Panc1 (cell line): ENCODE results near the gene ARGLU1. TPM values are rescaled to one million over a fixed set of nuclear protein-coding genes. Genes with fewer than 3 reads are reported as not detected.

Source experiments
- ATAC-seq: fragments of 200-7000 bp; cut with Tn5 transposase; 2 replicates; pipeline ENCODE4 v1.9.1; 2020; ENCODE audit warnings: mild to moderate bottlenecking, moderate library complexity
- BruUV-seq: library from RNA; stranded (reverse); fragments of 400-500 nt; replicated peaks from 2 replicates; lab custom pipeline; 2021; lab: Mats Ljungman, UMichigan
- CTCF ChIA-PET: fragments of 300-600 bp; sonication (Branson Sonifier 250); formaldehyde crosslinking; loops from one replicate; lab custom pipeline; 2022; ENCODE audit warnings: antibody characterized with exemption; lab: Charles Lee
- POLR2A ChIA-PET: fragments of 300-600 bp; sonication (Branson Sonifier 250); formaldehyde crosslinking; loops from one replicate; lab custom pipeline; 2022; ENCODE audit warnings: antibody characterized with exemption; lab: Charles Lee
- DNase-seq: peaks from one replicate; pipeline ENCODE4 v3.0.0-alpha.2; 2010; ENCODE audit warnings: low read depth, low spot score
- H3K27ac ChIP-seq: 2 replicates; pipeline ENCODE4 v1.5.1; 2011; ENCODE audit warnings: mild to moderate bottlenecking, low read length, inconsistent platforms
- H3K27me3 ChIP-seq: fragments of 200-500 bp; sonication (Bioruptor generic); 2 replicates; pipeline ENCODE4 v1.6.0; 2014; ENCODE audit warnings: low read length, inconsistent platforms; ENCODE audit not compliant: control insufficient read depth, insufficient read depth
- H3K36me3 ChIP-seq: fragments of 200-500 bp; sonication (Bioruptor generic); 2 replicates; pipeline ENCODE4 v1.5.1; 2014; ENCODE audit warnings: inconsistent platforms, mild to moderate bottlenecking, low read length, moderate library complexity; ENCODE audit not compliant: control insufficient read depth, insufficient read depth
- H3K4me1 ChIP-seq: 2 replicates; pipeline ENCODE4 v1.5.1; 2011; ENCODE audit warnings: inconsistent platforms, mild to moderate bottlenecking, low read length, moderate library complexity; ENCODE audit not compliant: control insufficient read depth, insufficient read depth
- H3K4me3 ChIP-seq, 2 experiments: 2 replicates each; pipeline ENCODE4 v1.5.1; 2011 to 2012; ENCODE audit warnings: low read depth in 2 of 2, low read length in 2 of 2, mild to moderate bottlenecking in 2 of 2, inconsistent platforms in 1 of 2, moderate library complexity in 1 of 2
- H3K9me3 ChIP-seq: fragments of 200-500 bp; sonication (Bioruptor generic); 2 replicates; pipeline ENCODE4 v1.5.1; 2014; ENCODE audit warnings: low read depth, mild to moderate bottlenecking, inconsistent platforms, low read length, moderate library complexity; ENCODE audit not compliant: control insufficient read depth, insufficient read depth
- CTCF ChIP-seq: fragments of 450-650 bp; IDR thresholded peaks from 2 replicates; pipeline ENCODE4 v1.5.1; 2017; ENCODE audit warnings: mild to moderate bottlenecking
- POLR2AphosphoS5 ChIP-seq: IDR thresholded peaks from 2 replicates; pipeline ENCODE4 v1.6.1; 2012; ENCODE audit warnings: mild to moderate bottlenecking, low read depth, low read length, moderate library complexity
- REST ChIP-seq, 2 experiments: IDR thresholded peaks; 2 replicates each; pipeline ENCODE4 v1.6.1; 2011 to 2012; ENCODE audit warnings: low read depth in 2 of 2, control low read depth in 1 of 2, low read length in 1 of 2, mild to moderate bottlenecking in 1 of 2, moderate library complexity in 1 of 2; ENCODE audit not compliant: insufficient read depth in 1 of 2
- SIN3A ChIP-seq: IDR thresholded peaks from 2 replicates; pipeline ENCODE4 v1.6.1; 2012; ENCODE audit warnings: low read depth, mild to moderate bottlenecking, low read length, moderate library complexity, borderline replicate concordance; ENCODE audit not compliant: insufficient read depth
- TCF7L2 ChIP-seq: IDR thresholded peaks from 2 replicates; pipeline ENCODE4 v1.6.1; 2011; ENCODE audit warnings: mild to moderate bottlenecking, low read depth, low read length, inconsistent platforms
- in situ Hi-C: cut with HindIII; loops from 2 replicates; pipeline ENCODE4 v1.10.0; 2016; ENCODE audit warnings: low sequenced_read_pairs, low pct_unique_long_range_greater_than_20kb
- intact Hi-C: fragments of 100-400 bp; cut with micrococcal nuclease; formaldehyde crosslinking; loops from one replicate; pipeline ENCODE4 v1.10.0; 2022; ENCODE audit not compliant: unreplicated experiment
- total RNA-seq: library from RNA; stranded (reverse); gene quantifications from one replicate; pipeline ENCODE4 v1.2.1, GENCODE V29; 2021; ENCODE audit not compliant: unreplicated experiment

The ARGLU1 gene
- total RNA-seq, 1 experiment from 2014 or later: 38.5 TPM

- TSS peak; percentile 25 for BruUV-seq
- intact Hi-C loops: no loop called here
- DNase-seq: no peak
- TF ChIP-seq TCF7L2 (no peak), CTCF (no peak), REST (IDR thresholded peaks at IDR 0.05; ENCODE audit: insufficient read depth in 1 of 2, low read depth in 2 of 2, low read length in 1 of 2) (no peak), SIN3A (no peak), POLR2AphosphoS5 (no peak)
- H3K27ac ChIP-seq: no peak overlapping the region
- ChIA-PET POLR2A (no interaction called here), CTCF (no interaction called here)
- no peaks in the 10 kb centered on the region for H3K27me3 ChIP-seq
- ATAC-seq: no peak
- H3K9me3 ChIP-seq: no peaks in the 10 kb centered on the region
- H3K36me3 ChIP-seq: peaks cover 15% of the 10 kb centered on the region
- peaks cover 20% of the 10 kb centered on the region for H3K4me1 ChIP-seq
- in situ Hi-C loops: no loop called here
- H3K4me3 ChIP-seq: no peak overlapping the region
Observed at GRCh38 chr13:106558527-106558926, 9.4 kb downstream of the ARGLU1 start.

GRCh38 chr13:106555631-106556328, 12.2 kb downstream of the ARGLU1 start:
- Histone ChIP-seq H3K9me3 (no peaks in the 10 kb centered on the region), H3K4me3 (no peak overlapping the region), H3K27ac (no peak overlapping the region), H3K4me1 (peaks cover under 1% of the 10 kb centered on the region; the same call in 1 of the 2 replicates), H3K27me3 (no peaks in the 10 kb centered on the region), H3K36me3 (peaks cover 15% of the 10 kb centered on the region)
- CTCF ChIA-PET: no interaction called here
- intact Hi-C loops (no loop called here), in situ Hi-C loops (no loop called here)
- TF ChIP-seq TCF7L2 (no peak), REST (IDR thresholded peaks at IDR 0.05; ENCODE audit: insufficient read depth in 1 of 2, low read depth in 2 of 2, low read length in 1 of 2) (no peak), SIN3A (no peak), POLR2AphosphoS5 (no peak)
- ATAC-seq: no peak
- no peak for DNase-seq
- POLR2A ChIA-PET: no interaction called here
- BruUV-seq: no TSS peak
